ENCODE data around the gene IL17RB.

DNA sequence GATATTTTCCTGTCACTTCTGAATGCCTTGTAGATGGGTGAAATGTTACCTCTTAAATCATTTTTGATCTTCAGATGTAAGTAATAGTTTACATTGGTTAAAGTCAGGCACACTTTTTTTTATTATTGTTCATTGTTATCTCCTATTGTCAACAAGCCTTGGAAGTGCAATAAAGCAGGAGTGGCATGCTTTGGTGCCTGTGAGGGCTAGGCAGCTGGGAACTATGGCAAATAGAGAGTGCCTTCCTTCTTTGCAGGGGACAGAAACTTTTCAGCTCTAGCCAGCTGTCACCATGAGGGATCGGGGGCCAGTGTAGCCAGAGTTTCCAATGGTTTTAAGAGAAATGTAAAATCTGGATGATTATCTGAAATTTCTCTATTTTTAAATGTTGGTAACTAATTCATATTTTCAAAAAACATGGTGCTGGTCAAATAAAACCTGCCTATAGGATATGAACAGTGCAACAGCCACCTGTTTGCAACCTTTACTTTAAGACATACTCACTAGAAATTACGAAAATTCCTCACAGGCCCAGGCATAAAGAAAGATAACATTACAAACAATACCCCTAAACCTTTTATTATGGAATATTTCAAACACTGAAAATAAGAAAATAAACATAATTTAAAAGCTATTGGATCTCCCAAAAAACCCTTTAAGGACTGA lies 54.4 kb downstream of the IL17RB start:
- TF ChIP-seq POLR2A (IDR thresholded peaks at IDR 0.05; ENCODE audit: low read length): no peak
- no peak for TF ChIP-seq GATA1 (IDR thresholded peaks at IDR 0.05; ENCODE audit: low read depth, low read length)
